NCI-H1930 (cell line): Measurements from ENCODE around the gene VAC14.
"Not testable (repeated sequence)": the region's sequence is repeated elsewhere in the genome, so short reads cannot be mapped to it uniquely, and the experiment has no call there.

Source experiments
- DNase-seq, 2 experiments: peaks; one replicate each; lab custom pipeline; 2025; lab: John Stamatoyannopoulos, UW

The VAC14 gene

GRCh38 chr16:70660672-70661350 is 140.1 kb downstream of the VAC14 start:
- DNase-seq: no peak

- no peak for DNase-seq
Observed at GRCh38 chr16:70659953-70660671, 140.8 kb downstream of the VAC14 start.

GRCh38 chr16:70659546-70659945 is 141.4 kb downstream of the VAC14 start:
- no peak for DNase-seq

GRCh38 chr16:70658921-70659320 is 142.0 kb downstream of the VAC14 start:
- DNase-seq: no peak

- DNase-seq: no peak
Observed at GRCh38 chr16:70657956-70658355, 143.0 kb downstream of the VAC14 start.

GRCh38 chr16:70656712-70657263 is 144.2 kb downstream of the VAC14 start:
- DNase-seq: no peak

- DNase-seq: no peak
Observed at GRCh38 chr16:70656065-70656711, 144.8 kb downstream of the VAC14 start.

- peak; percentile 26 to 34 for DNase-seq
Observed at GRCh38 chr16:70653809-70654771, 146.9 kb downstream of the VAC14 start.

GRCh38 chr16:70653406-70653805 is 147.6 kb downstream of the VAC14 start:
- DNase-seq: no peak

- DNase-seq: no peak
Observed at GRCh38 chr16:70652322-70652721, 148.6 kb downstream of the VAC14 start.

GRCh38 chr16:70651524-70651923 is 149.4 kb downstream of the VAC14 start:
- DNase-seq: no peak

- DNase-seq: no peak
Observed at GRCh38 chr16:70650216-70650615, 150.7 kb downstream of the VAC14 start.

- no peak for DNase-seq
Observed at GRCh38 chr16:70649300-70649699, 151.7 kb downstream of the VAC14 start.

- DNase-seq: no peak
Observed at GRCh38 chr16:70648606-70649005, 152.4 kb downstream of the VAC14 start.

- DNase-seq: no peak
Observed at GRCh38 chr16:70647441-70648359, 153.3 kb downstream of the VAC14 start.

- DNase-seq: no peak
Observed at GRCh38 chr16:70646260-70647241, 154.4 kb downstream of the VAC14 start, which contains the start of gene IL34. Gene IL34 (plus strand): TSS chr16:70646559. CDS start chr16:70646948, 389 bp downstream.

- no peak for DNase-seq
Observed at GRCh38 chr16:70644763-70645597, 156.0 kb downstream of the VAC14 start.

- not testable (repeated sequence) for DNase-seq
Observed at GRCh38 chr16:70643264-70643663, 157.7 kb downstream of the VAC14 start.
